K562 (cell line): Measurements from ENCODE around the gene CERS6. TPM values are rescaled to one million over a fixed set of nuclear protein-coding genes. Genes with fewer than 3 reads are reported as not detected.

Source experiments
- ATAC-seq: fragments of 200-7000 bp; cut with Tn5 transposase; 3 replicates; pipeline ENCODE4 v1.9.1; 2020; ENCODE audit warnings: moderate library complexity
- BruUV-seq: library from RNA; stranded (reverse); fragments of 400-500 nt; replicated peaks from 2 replicates; lab custom pipeline; 2021; lab: Mats Ljungman, UMichigan
- CTCF ChIA-PET: fragments of 300-600 bp; formaldehyde crosslinking; extraction: SDS; loops from one replicate; lab custom pipeline; 2021; ENCODE audit warnings: low intra/inter-chr PET ratio; lab: Yijun Ruan, JAX
- POLR2A ChIA-PET: fragments of 300-600, 350-650 bp; sonication (Branson Sonifier 250); formaldehyde crosslinking; extraction: SDS; loops from one replicate; lab custom pipeline; 2021; ENCODE audit warnings: antibody characterized with exemption, inconsistent platforms; lab: Yijun Ruan, JAX
- DNase-seq, 4 experiments: peaks; one replicate each; pipeline versions ENCODE4 v3.0.0 to v3.0.0-alpha.2; 2011 to 2018; ENCODE audit warnings: low spot score in 3 of 4, mixed read lengths in 3 of 4; ENCODE audit errors: extremely low read depth in 1 of 4
- FAIRE-seq: peaks from 2 replicates; lab custom pipeline; 2011; peaks lifted over from hg19 to GRCh38; lab: Jason Lieb, UNC
- H2AFZ ChIP-seq: 2 replicates; pipeline ENCODE4 v1.6.0; 2011; ENCODE audit warnings: low read depth, low read length, control low read depth, inconsistent platforms
- H3K27ac ChIP-seq: fragments of 200-600 bp; 3 replicates; pipeline ENCODE4 v1.8.0; 2011; ENCODE audit warnings: low read depth, mild to moderate bottlenecking, control low read depth, inconsistent platforms, low read length, moderate library complexity, mixed read lengths; ENCODE audit errors: extremely low read depth
- H3K27me3 ChIP-seq, 2 experiments: fragments of 300-600 bp in 1 of 2; 2 replicates in 1 of 2; 3 replicates in 1 of 2; pipeline versions ENCODE4 v1.6.0 to v1.8.0; 2011; ENCODE audit warnings: inconsistent platforms in 2 of 2, low read length in 2 of 2, mild to moderate bottlenecking in 1 of 2, mixed read lengths in 1 of 2, moderate library complexity in 1 of 2; ENCODE audit not compliant: control insufficient read depth in 2 of 2, insufficient read depth in 2 of 2
- H3K36me3 ChIP-seq: fragments of 300-600 bp; 3 replicates; pipeline ENCODE4 v1.8.0; 2011; ENCODE audit warnings: mild to moderate bottlenecking, low read length, inconsistent platforms; ENCODE audit not compliant: control insufficient read depth, insufficient read depth
- H3K4me1 ChIP-seq, 2 experiments: fragments of 200-600 bp in 1 of 2; replicated peaks in 1 of 2; 2 replicates in 1 of 2; 3 replicates in 1 of 2; pipeline versions ENCODE4 v1.5.1 to v1.8.0; 2011; ENCODE audit warnings: inconsistent platforms in 2 of 2, low read length in 2 of 2, mild to moderate bottlenecking in 1 of 2, mixed read lengths in 1 of 2, moderate library complexity in 1 of 2; ENCODE audit not compliant: control insufficient read depth in 2 of 2, insufficient read depth in 2 of 2
- H3K4me2 ChIP-seq: 2 replicates; pipeline ENCODE4 v1.6.1; 2011; ENCODE audit warnings: low read length, control low read depth, inconsistent platforms, mixed read lengths; ENCODE audit not compliant: insufficient read depth
- H3K4me3 ChIP-seq: fragments of 200-600 bp; sonication (generic), shearing (Covaris generic); 2 replicates; pipeline ENCODE4 v1.5.1; 2016; ENCODE audit warnings: control low read depth, inconsistent platforms
- H3K79me2 ChIP-seq: fragments of 200-600 bp; 3 replicates; pipeline ENCODE4 v1.8.0; 2011; ENCODE audit warnings: low read length, inconsistent platforms; ENCODE audit not compliant: control insufficient read depth, insufficient read depth
- H3K9ac ChIP-seq, 2 experiments: 2 replicates each; pipeline versions ENCODE4 v1.6.0 to v1.6.1; 2011; ENCODE audit warnings: low read depth in 2 of 2, low read length in 2 of 2, control low read depth in 1 of 2, inconsistent platforms in 1 of 2, mild to moderate bottlenecking in 1 of 2, mixed read lengths in 1 of 2; ENCODE audit not compliant: insufficient read depth in 1 of 2
- H3K9me1 ChIP-seq: one replicate; pipeline ENCODE4 v1.6.0; 2011; ENCODE audit warnings: inconsistent platforms, mild to moderate bottlenecking, low read length, moderate library complexity; ENCODE audit not compliant: control insufficient read depth, insufficient read depth
- H3K9me3 ChIP-seq: replicated peaks from 2 replicates; pipeline ENCODE4 v1.5.1; 2011; ENCODE audit warnings: low read depth, low read length, inconsistent platforms; ENCODE audit not compliant: control insufficient read depth, insufficient read depth
- H4K20me1 ChIP-seq: replicated peaks from 2 replicates; pipeline ENCODE4 v1.6.1; 2011; ENCODE audit warnings: low read length, inconsistent platforms, mixed read lengths; ENCODE audit not compliant: control insufficient read depth, insufficient read depth
- ARID4B ChIP-seq: sonication (generic); formaldehyde crosslinking; IDR thresholded peaks from 2 replicates; pipeline ENCODE4 v1.8.0; 2022; ENCODE audit warnings: mild to moderate bottlenecking, missing genetic modification reagents
- EZH2 ChIP-seq: IDR thresholded peaks from 2 replicates; pipeline ENCODE4 v1.6.1; 2012; ENCODE audit warnings: low read depth, mild to moderate bottlenecking, inconsistent platforms, low read length, borderline replicate concordance
- FOXA1 ChIP-seq: fragments of 450-650 bp; IDR thresholded peaks from 2 replicates; pipeline ENCODE4 v1.6.1; 2016; ENCODE audit warnings: mild to moderate bottlenecking, borderline replicate concordance
- ILF3 ChIP-seq: fragments of 450-650 bp; IDR thresholded peaks from 2 replicates; pipeline ENCODE4 v1.6.1; 2018; ENCODE audit warnings: antibody characterized with exemption, mild to moderate bottlenecking, moderate library complexity, borderline replicate concordance
- KDM4B ChIP-seq, 2 experiments: fragments of 450-650 bp in 1 of 2; sonication (generic) in 1 of 2; IDR thresholded peaks; 2 replicates each; pipeline ENCODE4 v1.6.1; 2016 to 2017; ENCODE audit warnings: borderline replicate concordance in 2 of 2, antibody characterized with exemption in 1 of 2, low read depth in 1 of 2, mild to moderate bottlenecking in 1 of 2
- WGBS: fragments of 100-300 bp; shearing (Covaris generic); methylation state at CpG from one replicate; pipeline ENCODE4 v1.1.6; 2016; ENCODE audit warnings: low coverage, mixed read lengths; ENCODE audit not compliant: insufficient coverage; ENCODE audit errors: missing lambda C conversion rate; 5-methylcytosine and 5-hydroxymethylcytosine counted together
- in situ Hi-C: fragments of 300-500 bp; cut with MboI; formaldehyde crosslinking; loops from 4 replicates; pipeline ENCODE4 v1.15.0; 2018; ENCODE audit warnings: inconsistent platforms, mixed read lengths
- intact Hi-C: fragments of 100-400 bp; cut with micrococcal nuclease; formaldehyde crosslinking; loops from 2 replicates; pipeline ENCODE4 v1.14.2; 2022
- polyA plus RNA-seq, 8 experiments: library from polyadenylated mRNA; depleted of rRNA in 4 of 8; stranded (reverse) in 5 of 8; unstranded in 3 of 8; fragments of >200 nt; fragmentation: Nextera tagmentation in 2 of 8; fragmentation: Illumina TruSeq in 1 of 8; extraction: Ambion mirVana in 2 of 8; extraction: Trizol in 1 of 8; gene quantifications; 2 replicates each; pipeline versions ENCODE4 v1.2.1 to v1.2.3, GENCODE V29; 2011 to 2014; ENCODE audit warnings: inconsistent platforms in 1 of 8, missing spikeins in 1 of 8
- total RNA-seq, 7 experiments: library from RNA; depleted of rRNA in 6 of 7; stranded (reverse); fragments of >200 nt in 6 of 7; fragmentation: Illumina TruSeq in 2 of 7; extraction: Trizol in 2 of 7; gene quantifications; 2 replicates each; pipeline versions ENCODE4 v1.2.1 to v1.2.3, GENCODE V29; 2011 to 2021; ENCODE audit warnings: low replicate concordance in 1 of 7
- TF ChIP-seq, protein P1 (sequence below): sonication (generic); formaldehyde crosslinking; IDR thresholded peaks from 2 replicates; pipeline ENCODE4 v1.8.0; 2022; ENCODE audit warnings: mild to moderate bottlenecking, missing genetic modification reagents, borderline replicate concordance

CERS6 gene
- total and polyA plus RNA-seq, 9 of the 15 experiments (the other 6 are each of a cell fraction or from before 2014, with no cell fraction given): 1.6 to 13.6 (median 11.4) TPM

- TF ChIP-seq ARID4B (no peak), ILF3 (no peak), FOXA1 (no peak)
Measured at GRCh38 chr2:168649105-168649504, 193.0 kb downstream of the CERS6 start (continued).

DNA sequence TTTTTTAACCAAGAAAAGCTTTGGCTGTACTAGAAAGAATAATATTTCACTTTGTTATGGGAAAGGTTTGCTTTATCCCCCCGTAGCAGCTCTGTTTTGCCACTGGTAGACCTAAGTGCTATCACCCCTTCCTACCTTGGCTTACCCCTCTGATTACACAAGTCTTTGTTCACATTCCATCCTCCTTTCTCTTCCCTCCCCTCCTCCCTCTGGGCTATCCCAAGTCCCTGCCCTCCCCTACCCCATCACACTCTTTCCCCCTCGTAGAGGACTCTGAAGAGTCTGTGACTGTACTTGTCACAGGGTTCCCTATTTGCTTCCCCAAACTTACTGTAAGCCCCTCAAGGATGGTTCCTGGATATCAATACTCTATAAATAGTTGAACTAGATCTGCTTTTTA lies 193.5 kb downstream of the CERS6 start:
- Histone ChIP-seq H3K9me1 (no peaks in the 10 kb centered on the region), H3K27me3 (no peaks in the 10 kb centered on the region), H3K9me3 (no peaks in the 10 kb centered on the region), H4K20me1 (no peaks in the 10 kb centered on the region), H3K4me2 (no peak overlapping the region), H2AFZ (no peak overlapping the region), H3K9ac (no peak overlapping the region), H3K36me3 (no peaks in the 10 kb centered on the region), H3K4me3 (no peak overlapping the region), H3K27ac (no peak overlapping the region), H3K4me1 (no peaks in the 10 kb centered on the region), H3K79me2 (no peaks in the 10 kb centered on the region)
- no TSS peak for BruUV-seq
- DNase-seq: no peak
- FAIRE-seq: no peak
- CTCF ChIA-PET: no interaction called here
- ATAC-seq: no peak
- in situ Hi-C loops: no loop called here
- intact Hi-C loops: no loop called here
- POLR2A ChIA-PET: interaction anchor here (1.1 kb wide), 1 partner anchor 16 kb away, joined by 5 read pairs; no protein-coding TSS in a partner anchor
- 30% methylated on average over 2 of the region's 2 CpGs for WGBS
- TF ChIP-seq, protein P1, sequence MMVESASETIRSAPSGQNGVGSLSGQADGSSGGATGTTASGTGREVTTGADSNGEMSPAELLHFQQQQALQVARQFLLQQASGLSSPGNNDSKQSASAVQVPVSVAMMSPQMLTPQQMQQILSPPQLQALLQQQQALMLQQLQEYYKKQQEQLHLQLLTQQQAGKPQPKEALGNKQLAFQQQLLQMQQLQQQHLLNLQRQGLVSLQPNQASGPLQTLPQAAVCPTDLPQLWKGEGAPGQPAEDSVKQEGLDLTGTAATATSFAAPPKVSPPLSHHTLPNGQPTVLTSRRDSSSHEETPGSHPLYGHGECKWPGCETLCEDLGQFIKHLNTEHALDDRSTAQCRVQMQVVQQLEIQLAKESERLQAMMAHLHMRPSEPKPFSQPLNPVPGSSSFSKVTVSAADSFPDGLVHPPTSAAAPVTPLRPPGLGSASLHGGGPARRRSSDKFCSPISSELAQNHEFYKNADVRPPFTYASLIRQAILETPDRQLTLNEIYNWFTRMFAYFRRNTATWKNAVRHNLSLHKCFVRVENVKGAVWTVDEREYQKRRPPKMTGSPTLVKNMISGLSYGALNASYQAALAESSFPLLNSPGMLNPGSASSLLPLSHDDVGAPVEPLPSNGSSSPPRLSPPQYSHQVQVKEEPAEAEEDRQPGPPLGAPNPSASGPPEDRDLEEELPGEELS (CRISPR knock-in tag): no peak
- TF ChIP-seq KDM4B (IDR thresholded peaks at IDR 0.05; ENCODE audit: borderline replicate concordance in 2 of 2, low read depth in 1 of 2) (no peak), EZH2 (no peak)
